Medulla oblongata (tissue), 1 donor: Measurements from ENCODE around the gene STX8.
"Not testable (repeated sequence)": the region's sequence is repeated elsewhere in the genome, so short reads cannot be mapped to it uniquely, and the experiment has no call there.

ENCODE experiments used
- DNase-seq: peaks from one replicate; pipeline ENCODE4 v3.0.0-alpha.2; 2015; ENCODE audit errors: extremely low spot score

STX8 gene

GRCh38 chr17:9402590-9403199, 172.9 kb downstream of the STX8 start:
- no peak for DNase-seq

- DNase-seq = no peak
Measured at GRCh38 chr17:9401434-9401833, 174.2 kb downstream of the STX8 start.

- DNase-seq = no peak
Measured at GRCh38 chr17:9389111-9389527, 186.5 kb downstream of the STX8 start.

GRCh38 chr17:9386401-9386800, 189.2 kb downstream of the STX8 start:
- DNase-seq = no peak

- DNase-seq = no peak
Measured at GRCh38 chr17:9383826-9384225, 191.8 kb downstream of the STX8 start.

GRCh38 chr17:9382626-9383025, 193.0 kb downstream of the STX8 start:
- no peak for DNase-seq

GRCh38 chr17:9381068-9381467, 194.6 kb downstream of the STX8 start:
- DNase-seq = no peak

GRCh38 chr17:9380361-9380760, 195.3 kb downstream of the STX8 start:
- DNase-seq = no peak

GRCh38 chr17:9376177-9376576, 199.4 kb downstream of the STX8 start:
- not testable (repeated sequence) for DNase-seq

- DNase-seq = no peak
Measured at GRCh38 chr17:9371019-9371418, 204.6 kb downstream of the STX8 start.

DNA sequence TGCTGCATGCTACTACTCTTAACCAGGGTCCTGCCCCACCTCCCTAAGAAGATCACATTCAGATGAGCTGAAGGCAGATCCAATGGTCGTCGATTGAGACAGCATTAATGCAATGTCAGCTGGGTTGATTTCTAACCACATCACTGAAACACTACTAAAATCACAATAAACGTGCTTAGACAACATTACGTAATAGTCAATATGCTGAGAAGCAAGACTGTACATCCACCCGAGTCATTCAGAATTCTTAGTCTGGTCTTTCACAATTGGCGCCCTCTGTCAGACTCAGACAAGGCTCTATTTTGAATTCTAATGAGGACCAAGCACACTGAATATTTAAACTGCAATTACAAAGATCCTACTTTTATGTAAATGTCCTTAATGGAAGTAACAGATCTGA, 205.2 kb downstream of the STX8 start:
- DNase-seq = peak; percentile 55

GRCh38 chr17:9368631-9369030, 207.0 kb downstream of the STX8 start:
- no peak for DNase-seq

- peak; percentile 21 for DNase-seq
Measured at GRCh38 chr17:9367156-9367555, 208.5 kb downstream of the STX8 start.

- DNase-seq = no peak
Measured at GRCh38 chr17:9364837-9365430, 210.7 kb downstream of the STX8 start.

- DNase-seq = no peak
Measured at GRCh38 chr17:9363440-9364350, 211.9 kb downstream of the STX8 start.

- no peak for DNase-seq
Measured at GRCh38 chr17:9361188-9361955, 214.2 kb downstream of the STX8 start.

DNA sequence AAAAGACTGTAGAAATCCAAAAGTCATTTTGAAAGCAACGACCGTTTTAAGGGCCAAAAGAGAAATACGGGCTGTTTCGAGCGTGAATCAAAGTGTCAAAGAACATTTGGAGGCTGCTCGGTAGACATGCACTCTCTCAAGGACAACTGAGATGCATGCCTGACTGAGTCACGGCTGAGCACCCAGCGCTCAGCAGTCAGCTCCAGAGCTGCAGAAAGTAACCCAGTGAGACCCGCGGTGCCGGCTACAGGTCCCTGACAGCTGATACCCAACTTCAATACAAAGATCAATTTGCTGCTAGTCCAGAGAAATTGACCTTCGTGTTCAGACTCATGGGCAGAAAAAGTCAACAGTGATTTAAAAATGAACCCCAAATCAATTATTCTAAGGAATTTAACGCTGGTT, 214.9 kb downstream of the STX8 start:
- no peak for DNase-seq

- peak; percentile 79 for DNase-seq
Measured at GRCh38 chr17:9356488-9356911, 219.1 kb downstream of the STX8 start.

DNA sequence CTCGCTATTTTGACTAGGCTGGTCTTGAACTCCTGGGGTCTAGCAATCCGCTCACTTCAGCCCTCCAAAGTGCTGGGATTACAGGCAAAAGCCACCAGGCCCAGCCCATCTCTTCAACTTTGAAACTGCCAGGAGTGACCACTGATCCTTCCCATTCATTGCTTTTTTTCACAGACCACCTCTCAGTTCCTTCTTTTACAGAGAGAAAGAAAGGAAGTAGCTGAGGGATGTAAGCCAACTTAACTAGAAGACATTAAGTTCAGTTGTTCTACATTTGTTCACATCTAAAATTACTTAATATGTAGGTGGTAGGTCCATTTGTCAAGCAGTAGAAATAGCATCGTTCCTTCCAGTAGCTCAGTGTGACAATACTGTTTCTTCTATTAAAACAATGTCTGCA, 219.8 kb downstream of the STX8 start:
- DNase-seq = no peak

DNA sequence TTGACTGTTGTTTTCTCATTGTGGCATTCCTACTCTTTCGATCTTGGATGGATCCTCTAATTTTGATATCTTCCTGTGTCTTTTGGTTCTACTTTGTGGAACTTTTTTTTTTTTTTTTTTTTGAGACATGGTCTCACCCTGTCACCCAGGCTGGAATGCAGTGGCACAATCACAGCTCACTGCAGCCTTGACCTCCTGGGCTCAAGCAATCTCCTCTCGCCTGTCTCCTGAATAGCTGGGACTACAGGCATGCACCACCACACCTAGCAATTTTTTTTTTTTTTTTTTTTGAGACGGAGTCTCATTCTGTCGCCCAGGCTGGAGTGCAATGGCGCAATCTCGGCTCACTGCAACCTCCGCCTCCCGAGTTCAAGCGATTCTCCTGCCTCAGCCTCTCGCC, 220.4 kb downstream of the STX8 start:
- DNase-seq = not testable (repeated sequence)

- no peak for DNase-seq
Measured at GRCh38 chr17:9350080-9350479, 225.5 kb downstream of the STX8 start.
